HepG2 (cell line): Measurements from ENCODE around the gene CFTR.

Source experiments
- CTCF ChIP-seq: sonication (generic); formaldehyde crosslinking; IDR thresholded peaks from 2 replicates; pipeline ENCODE4 v1.5.0; 2020; ENCODE audit warnings: mild to moderate bottlenecking, missing genetic modification reagents, moderate library complexity
- EZH2 ChIP-seq: conservative IDR thresholded peaks from 2 replicates; pipeline ENCODE4 v1.6.1; 2012; ENCODE audit warnings: mild to moderate bottlenecking, low read depth, low read length, moderate library complexity
- MXI1 ChIP-seq: IDR thresholded peaks from 3 replicates; pipeline ENCODE4 v1.6.1; 2012; ENCODE audit warnings: low read depth, low read length, inconsistent platforms, borderline replicate concordance
- PBX3 ChIP-seq: sonication (generic); formaldehyde crosslinking; IDR thresholded peaks from 2 replicates; pipeline ENCODE4 v1.8.1; 2023; ENCODE audit warnings: missing genetic modification reagents, inconsistent platforms, borderline replicate concordance
- SRF ChIP-seq: IDR thresholded peaks from 2 replicates; pipeline ENCODE4 v1.6.1; 2011; ENCODE audit warnings: mild to moderate bottlenecking, low read depth, low read length, moderate library complexity
- SUZ12 ChIP-seq: fragments of 150-350 bp; IDR thresholded peaks from 2 replicates; pipeline ENCODE4 v1.6.1; 2014; ENCODE audit warnings: low read depth, low read length
- ZBTB7A ChIP-seq: sonication (generic); formaldehyde crosslinking; IDR thresholded peaks from 2 replicates; pipeline ENCODE4 v1.8.0; 2022; ENCODE audit warnings: mild to moderate bottlenecking, missing genetic modification reagents
- ZNF740 ChIP-seq: sonication (generic); formaldehyde crosslinking; IDR thresholded peaks from 2 replicates; pipeline ENCODE4 v1.4.0; 2020; ENCODE audit warnings: missing genetic modification reagents
- ZNF777 ChIP-seq: sonication (generic); formaldehyde crosslinking; IDR thresholded peaks from 2 replicates; pipeline ENCODE4 v1.4.0; 2020; ENCODE audit warnings: missing genetic modification reagents
- TF ChIP-seq, protein P1 (sequence below): sonication (generic); formaldehyde crosslinking; IDR thresholded peaks from 2 replicates; pipeline ENCODE4 v1.9.0; 2021; ENCODE audit warnings: missing genetic modification reagents, borderline replicate concordance

GRCh38 chr7:117619681-117620080 is 139.9 kb downstream of the CFTR start:
- no peak for TF ChIP-seq CTCF
- no peak for TF ChIP-seq EZH2
- TF ChIP-seq SRF = no peak
- TF ChIP-seq PBX3 (CRISPR knock-in tag) = no peak
- TF ChIP-seq ZNF777 = no peak
- TF ChIP-seq ZNF740 (CRISPR knock-in tag) = no peak
- no peak for TF ChIP-seq SUZ12
- TF ChIP-seq, protein P1, sequence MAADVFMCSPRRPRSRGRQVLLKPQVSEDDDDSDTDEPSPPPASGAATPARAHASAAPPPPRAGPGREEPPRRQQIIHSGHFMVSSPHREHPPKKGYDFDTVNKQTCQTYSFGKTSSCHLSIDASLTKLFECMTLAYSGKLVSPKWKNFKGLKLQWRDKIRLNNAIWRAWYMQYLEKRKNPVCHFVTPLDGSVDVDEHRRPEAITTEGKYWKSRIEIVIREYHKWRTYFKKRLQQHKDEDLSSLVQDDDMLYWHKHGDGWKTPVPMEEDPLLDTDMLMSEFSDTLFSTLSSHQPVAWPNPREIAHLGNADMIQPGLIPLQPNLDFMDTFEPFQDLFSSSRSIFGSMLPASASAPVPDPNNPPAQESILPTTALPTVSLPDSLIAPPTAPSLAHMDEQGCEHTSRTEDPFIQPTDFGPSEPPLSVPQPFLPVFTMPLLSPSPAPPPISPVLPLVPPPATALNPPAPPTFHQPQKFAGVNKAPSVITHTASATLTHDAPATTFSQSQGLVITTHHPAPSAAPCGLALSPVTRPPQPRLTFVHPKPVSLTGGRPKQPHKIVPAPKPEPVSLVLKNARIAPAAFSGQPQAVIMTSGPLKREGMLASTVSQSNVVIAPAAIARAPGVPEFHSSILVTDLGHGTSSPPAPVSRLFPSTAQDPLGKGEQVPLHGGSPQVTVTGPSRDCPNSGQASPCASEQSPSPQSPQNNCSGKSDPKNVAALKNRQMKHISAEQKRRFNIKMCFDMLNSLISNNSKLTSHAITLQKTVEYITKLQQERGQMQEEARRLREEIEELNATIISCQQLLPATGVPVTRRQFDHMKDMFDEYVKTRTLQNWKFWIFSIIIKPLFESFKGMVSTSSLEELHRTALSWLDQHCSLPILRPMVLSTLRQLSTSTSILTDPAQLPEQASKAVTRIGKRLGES (CRISPR knock-in tag) = no peak
- TF ChIP-seq ZBTB7A = no peak
- TF ChIP-seq MXI1 = no peak
